CD4-positive, alpha-beta T cell treated with Interleukin-17A for 1 hour (primary cell): ENCODE measurements around the gene TRIM72.
A peak's percentile ranks its signal among the peaks of the same experiment; 100 is the strongest.
"Not testable (repeated sequence)": the region's sequence is repeated elsewhere in the genome, so short reads cannot be mapped to it uniquely, and the experiment has no call there.

Source experiments
- DNase-seq: peaks from one replicate; pipeline ENCODE4 v3.0.0-alpha.2; 2020

Gene TRIM72

DNA sequence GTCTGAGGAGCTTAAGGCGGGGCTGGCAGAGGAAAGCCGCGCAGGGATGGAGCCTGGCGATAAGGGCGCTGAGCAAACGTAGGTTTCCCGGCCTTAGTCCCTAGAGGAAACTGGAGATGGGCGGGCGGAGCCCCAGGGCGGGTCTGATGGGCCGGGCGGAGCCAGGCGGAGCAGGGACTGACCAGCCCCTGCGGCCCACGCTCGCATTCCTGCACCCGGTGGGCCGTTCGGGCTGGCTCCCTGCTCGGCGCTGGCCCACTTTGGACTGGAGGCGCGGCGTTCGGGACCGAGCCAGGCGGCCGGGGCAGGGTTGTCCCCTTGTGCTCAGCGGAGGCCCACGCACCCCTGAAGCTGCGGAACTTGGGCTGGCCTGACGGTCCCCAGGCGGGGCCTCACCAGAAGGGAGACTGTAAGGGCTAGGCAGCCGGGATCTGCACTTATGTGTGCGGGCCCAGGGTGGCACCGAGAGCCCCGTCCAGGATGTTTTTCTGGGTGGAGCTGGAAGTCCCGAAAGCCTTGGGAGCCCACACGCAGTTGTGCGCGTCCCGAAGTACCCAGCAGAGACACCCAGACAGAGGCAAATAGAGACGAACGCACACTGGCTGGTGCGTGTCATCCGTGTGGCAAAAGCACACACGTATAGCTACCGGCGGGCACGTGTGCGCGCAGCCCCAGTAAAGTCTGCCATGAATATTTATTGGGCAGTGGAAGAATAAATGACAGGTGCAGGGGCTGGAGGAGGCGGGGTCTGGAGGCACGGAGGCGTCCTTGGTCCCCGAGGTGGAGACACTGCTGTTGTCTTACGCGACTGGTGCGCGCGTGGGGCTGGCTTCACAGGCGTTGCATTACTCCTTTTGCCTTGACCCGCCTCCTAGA lies 1.6 kb downstream of the TRIM72 start:
- no peak for DNase-seq

DNA sequence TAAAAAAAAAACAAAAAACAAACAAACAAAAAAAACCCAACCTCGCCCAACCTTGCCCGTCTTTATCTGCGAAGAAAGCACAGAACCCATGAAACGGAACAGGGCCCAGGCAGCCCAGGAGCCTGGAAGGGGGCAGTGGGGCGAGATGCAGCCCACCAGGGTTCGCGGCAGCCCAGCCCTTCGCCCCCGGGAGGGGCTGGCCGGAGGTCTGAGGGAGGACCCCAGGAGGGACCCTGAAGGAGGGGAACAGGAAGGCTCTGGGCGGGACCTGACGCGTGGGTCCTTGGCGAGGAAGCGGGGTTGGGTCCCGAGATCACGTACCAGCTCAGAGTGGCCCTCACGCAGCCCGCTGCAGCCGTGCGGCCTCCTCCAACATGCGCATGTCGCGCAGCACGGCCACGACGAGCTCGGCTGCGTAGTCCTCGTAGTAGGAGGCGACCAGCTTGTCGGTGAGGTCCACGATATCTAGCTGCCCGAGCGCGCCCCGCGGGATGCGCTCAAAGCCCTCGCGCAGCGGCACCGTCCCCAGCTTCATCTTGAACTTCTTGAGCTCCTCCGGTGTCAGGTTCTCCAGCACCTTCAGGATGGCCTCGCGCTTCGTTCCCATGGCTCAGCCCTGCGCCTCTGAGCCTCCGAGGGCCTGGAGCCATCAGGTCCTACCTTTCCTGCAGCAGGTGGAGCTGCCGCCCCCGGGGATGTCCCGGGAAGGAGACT lies 2.7 kb downstream of the TRIM72 start, which contains the start of gene PYDC1:
PYDC1 (minus strand) TSS at position 714 of the 714 bp plus-strand sequence; CDS start at position 607, 107 bp downstream.
- DNase-seq: no peak

GRCh38 chr16:31217136-31217530 lies 3.2 kb downstream of the TRIM72 start:
- no peak for DNase-seq

DNA sequence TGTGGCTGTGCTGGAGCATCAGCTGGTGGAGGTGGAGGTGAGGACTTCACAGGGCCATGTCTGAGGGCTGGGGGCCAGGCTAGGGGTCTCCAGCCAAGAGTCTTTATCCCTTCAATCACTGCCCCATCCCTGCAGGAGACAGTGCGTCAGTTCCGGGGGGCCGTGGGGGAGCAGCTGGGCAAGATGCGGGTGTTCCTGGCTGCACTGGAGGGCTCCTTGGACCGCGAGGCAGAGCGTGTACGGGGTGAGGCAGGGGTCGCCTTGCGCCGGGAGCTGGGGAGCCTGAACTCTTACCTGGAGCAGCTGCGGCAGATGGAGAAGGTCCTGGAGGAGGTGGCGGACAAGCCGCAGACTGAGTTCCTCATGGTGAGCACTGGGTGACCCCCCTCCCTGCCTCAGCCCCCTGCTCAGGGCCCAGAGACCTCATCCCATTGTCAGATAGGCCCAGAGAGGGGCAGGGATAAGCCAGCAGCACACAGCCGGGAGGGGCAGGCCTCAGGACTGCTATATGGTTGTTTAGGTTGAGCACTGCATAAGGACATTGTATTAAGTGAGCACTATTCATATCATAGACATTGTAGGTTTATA lies 5.3 kb downstream of the TRIM72 start:
- DNase-seq: no peak

DNA sequence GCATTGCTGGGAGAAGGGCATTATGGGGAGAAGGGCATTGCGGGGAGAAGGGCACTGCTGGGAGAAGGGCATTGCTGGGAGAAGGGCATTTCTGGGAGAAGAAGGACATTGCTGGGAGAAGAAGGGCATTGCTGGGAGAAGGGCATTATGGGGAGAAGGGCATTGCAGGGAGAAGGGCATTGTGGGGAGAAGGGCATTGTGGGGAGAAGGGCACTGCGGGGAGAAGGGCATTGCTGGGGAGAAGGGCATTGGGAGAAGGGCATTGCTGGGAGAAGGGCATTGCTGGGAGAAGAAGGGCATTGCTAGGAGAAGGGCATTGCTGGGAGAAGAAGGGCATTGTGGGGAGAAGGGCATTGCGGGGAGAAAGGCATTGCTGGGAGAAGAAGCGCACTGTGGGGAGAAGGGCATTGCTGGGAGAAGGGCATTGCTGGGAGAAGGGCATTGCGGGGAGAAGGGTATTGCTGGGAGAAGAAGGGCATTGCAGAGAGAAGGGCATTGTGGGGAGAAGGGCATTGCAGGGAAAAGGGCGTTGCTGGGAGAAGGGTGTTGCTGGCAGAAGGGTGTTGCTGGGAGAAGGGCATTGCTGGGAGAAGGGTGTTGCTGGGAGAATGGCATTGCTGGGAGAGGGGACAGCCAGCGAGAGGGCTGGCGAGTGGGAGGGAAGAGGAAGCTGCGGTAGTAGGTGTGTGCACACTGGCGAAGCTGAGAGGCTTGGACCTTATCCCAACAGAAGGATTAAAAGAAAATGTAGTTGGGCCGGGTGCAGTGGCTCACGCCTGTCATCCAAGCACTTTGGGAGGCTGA lies 7.6 kb downstream of the TRIM72 start:
- DNase-seq: no peak

- no peak for DNase-seq
Measured at GRCh38 chr16:31223044-31223443, 9.1 kb downstream of the TRIM72 start.

DNA sequence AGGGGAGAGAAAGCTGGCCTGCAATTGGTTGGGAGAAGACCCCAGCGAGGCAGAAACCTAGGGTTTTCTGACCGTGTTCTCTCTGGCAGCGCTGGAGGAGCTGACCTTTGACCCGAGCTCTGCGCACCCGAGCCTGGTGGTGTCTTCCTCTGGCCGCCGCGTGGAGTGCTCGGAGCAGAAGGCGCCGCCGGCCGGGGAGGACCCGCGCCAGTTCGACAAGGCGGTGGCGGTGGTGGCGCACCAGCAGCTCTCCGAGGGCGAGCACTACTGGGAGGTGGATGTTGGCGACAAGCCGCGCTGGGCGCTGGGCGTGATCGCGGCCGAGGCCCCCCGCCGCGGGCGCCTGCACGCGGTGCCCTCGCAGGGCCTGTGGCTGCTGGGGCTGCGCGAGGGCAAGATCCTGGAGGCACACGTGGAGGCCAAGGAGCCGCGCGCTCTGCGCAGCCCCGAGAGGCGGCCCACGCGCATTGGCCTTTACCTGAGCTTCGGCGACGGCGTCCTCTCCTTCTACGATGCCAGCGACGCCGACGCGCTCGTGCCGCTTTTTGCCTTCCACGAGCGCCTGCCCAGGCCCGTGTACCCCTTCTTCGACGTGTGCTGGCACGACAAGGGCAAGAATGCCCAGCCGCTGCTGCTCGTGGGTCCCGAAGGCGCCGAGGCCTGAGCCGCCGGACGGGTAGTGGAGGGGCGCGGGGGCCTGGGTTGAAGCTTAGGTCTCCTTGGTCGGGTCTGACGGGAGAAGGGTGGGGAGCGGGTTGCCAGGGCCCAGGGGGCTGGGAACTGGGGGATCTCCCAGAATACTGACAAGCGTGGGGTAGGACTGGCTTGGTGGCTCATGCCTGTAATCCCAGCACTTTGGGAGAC lies 10.4 kb downstream of the TRIM72 start:
- no peak for DNase-seq

DNA sequence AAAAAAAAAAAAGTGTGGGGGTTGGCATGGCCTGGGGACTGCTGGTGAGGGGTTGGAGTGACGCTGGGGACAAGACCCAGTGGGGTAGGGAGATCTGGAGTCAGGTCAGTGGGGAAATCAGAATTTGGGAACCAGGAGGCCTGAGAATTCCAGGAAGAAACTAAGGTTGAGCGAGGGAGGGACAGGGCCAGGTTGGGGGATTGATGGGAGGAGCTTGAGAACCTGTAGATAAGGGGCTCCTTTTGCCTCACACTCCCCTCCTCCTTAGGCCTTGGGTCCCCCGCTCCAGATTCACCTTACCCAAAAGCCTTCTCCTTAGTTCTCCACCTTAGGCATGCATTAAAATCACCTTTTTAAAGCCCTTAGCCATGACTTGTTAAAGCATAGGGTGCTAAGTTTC lies 11.3 kb downstream of the TRIM72 start:
- no peak for DNase-seq

- DNase-seq: no peak
Measured at GRCh38 chr16:31228206-31228605, 14.3 kb downstream of the TRIM72 start.

- no peak for DNase-seq
Measured at GRCh38 chr16:31229501-31229900, 15.6 kb downstream of the TRIM72 start.

DNA sequence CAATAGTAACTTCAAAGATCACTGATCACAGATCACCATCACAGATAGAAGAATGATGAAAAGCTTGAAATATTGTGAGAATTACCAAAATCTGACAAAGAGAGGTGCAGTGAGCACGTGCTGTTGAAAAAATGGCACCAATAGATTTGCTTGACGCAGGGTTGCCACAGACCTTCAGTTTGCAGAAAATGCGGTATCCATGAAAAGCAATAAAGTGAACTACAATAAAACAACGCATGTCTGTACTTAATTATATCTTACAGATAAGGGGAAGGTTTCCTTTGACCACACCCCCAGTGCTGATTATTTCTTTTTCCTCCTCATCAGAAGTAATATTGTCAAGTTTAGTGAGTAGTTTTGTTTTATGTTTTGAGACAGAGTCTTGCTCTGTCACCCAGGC lies 24.1 kb downstream of the TRIM72 start:
- DNase-seq: no peak

- no peak for DNase-seq
Measured at GRCh38 chr16:31242206-31242605, 28.3 kb downstream of the TRIM72 start.

DNA sequence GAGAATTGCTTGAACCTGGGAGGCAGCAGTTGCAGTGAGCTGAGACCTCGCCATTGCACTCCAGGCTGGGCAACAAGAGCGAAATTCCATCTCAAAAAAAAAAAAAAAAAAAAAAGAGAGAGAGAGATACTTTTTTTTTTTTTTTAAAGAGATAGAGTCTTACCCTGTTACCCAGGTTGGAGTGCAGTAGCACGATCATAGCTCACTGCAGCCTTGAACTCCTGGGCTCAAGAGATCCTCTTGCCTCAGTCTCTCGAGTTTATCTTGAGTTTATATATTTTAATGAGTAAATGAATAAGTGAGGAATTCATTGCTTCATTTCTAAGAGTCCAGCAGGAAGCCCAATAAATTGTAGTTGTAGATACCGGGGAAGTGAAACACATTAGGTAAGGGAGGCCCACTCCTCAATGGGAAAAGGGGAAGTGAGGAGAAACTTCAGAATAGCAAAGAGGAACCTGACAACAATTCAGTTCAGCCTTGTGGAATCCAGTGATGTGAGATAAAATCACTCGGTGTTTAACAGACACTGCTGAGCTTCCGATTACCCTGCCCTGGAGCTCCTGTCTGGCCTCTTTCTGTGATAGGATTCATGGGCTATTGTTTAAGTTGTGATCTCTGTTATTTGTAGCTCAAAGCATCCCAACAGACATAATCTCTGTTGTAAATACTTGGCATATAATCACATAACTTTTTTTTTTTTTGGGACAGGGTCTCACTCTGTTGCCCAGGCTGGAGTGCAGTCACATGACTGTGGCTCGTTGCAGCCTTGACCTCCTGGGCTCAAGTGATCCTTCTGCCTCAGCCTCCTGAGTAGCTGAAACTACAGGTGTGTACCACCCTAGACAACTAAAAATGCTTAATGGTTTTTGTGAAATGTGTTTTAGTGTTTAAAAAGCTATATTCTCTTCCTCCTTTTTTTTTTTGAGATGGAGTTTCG lies 30.1 kb downstream of the TRIM72 start:
- peak; percentile 26 for DNase-seq

DNA sequence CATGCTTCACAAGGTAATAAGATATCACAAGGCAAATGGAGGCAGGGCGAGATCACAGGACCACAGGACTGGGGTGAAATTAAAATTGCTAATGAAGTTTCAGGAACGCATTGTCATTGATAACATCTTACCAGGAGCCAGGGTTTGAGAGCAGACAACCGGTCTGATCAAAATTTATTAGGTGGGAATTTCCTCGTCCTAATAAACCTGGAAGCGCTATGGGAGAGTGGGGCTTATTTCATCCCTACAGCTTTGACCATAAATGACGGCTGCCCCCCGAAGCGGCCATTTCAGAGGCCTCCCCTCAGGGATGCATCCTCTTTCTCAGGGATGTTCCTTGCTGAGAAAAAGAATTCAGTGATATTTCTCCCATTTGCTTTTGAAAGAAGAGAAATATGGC lies 31.7 kb downstream of the TRIM72 start:
- DNase-seq: not testable (repeated sequence)

- no peak for DNase-seq
Measured at GRCh38 chr16:31246296-31246695, 32.4 kb downstream of the TRIM72 start.

DNA sequence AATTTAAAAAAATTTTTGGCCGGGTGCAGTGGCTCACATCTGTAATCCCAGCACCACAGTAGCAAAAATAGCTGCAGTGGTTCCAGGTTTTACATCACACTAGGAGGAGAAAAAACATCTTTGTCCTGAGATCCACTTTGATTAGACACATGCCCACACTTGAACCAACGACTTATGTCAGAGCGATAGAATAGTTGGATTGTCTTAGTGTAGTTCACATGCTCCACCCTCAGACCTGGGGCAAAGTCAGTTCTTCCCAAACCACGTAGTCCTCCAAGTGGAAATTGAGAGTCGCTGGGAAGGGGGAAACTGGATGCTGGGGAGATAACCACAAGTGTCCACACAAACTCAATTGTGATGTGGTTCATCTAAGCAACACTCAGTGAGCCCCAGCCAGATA lies 34.4 kb downstream of the TRIM72 start:
- DNase-seq: no peak

DNA sequence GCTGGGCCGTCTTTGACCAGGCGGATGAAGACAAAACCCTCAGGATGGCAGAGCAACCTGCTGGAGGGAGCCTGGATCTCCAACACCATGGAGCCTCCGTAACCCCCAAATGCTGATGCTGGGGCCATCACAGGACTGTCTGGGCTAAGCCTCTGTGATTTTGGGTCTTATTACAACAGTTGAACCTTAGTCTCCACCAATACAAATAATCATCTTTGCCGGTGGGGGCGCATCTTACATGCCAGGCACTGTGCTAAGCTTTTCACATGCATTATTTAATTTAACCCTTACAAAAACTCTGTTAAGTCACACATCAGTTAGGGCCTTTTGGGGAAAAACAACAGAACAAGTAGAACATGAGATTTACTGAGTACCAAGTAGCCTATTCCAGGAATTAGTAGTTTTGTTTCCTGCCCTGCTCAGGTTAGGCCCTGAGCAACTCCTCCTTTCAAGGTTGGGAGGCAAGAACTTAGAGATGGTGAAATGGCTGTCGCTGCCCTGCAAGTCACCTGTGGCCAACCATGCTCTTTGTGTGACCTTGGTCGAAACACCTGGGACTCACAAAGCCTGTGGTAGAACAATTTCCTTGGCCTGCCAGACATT lies 37.0 kb downstream of the TRIM72 start:
- DNase-seq: no peak

GRCh38 chr16:31251435-31251834 lies 37.5 kb downstream of the TRIM72 start:
- DNase-seq: no peak

- DNase-seq: peak; percentile 21
Measured at GRCh38 chr16:31253642-31254045, 39.7 kb downstream of the TRIM72 start.

- DNase-seq: no peak
Measured at GRCh38 chr16:31256466-31256865, 42.5 kb downstream of the TRIM72 start.
